HG03432 (cell line): ENCODE results near the gene NELFA.

Experiments used
- ATAC-seq: cut with Tn5 transposase; IDR thresholded peaks from one replicate; pipeline ENCODE4 v1.9.1; 2021; ENCODE audit warnings: mild to moderate bottlenecking, moderate library complexity; ENCODE audit not compliant: unreplicated experiment

NELFA gene

GRCh38 chr4:1940566-1940965 lies 68.2 kb downstream of the NELFA start:
- ATAC-seq: no peak

- ATAC-seq: no peak
These were observed 68.9 kb downstream of the NELFA start for GRCh38 chr4:1939664-1940509.

- no peak for ATAC-seq
These were observed 70.7 kb downstream of the NELFA start for GRCh38 chr4:1938027-1938426.

GRCh38 chr4:1937550-1937949 lies 71.2 kb downstream of the NELFA start:
- no peak for ATAC-seq

DNA sequence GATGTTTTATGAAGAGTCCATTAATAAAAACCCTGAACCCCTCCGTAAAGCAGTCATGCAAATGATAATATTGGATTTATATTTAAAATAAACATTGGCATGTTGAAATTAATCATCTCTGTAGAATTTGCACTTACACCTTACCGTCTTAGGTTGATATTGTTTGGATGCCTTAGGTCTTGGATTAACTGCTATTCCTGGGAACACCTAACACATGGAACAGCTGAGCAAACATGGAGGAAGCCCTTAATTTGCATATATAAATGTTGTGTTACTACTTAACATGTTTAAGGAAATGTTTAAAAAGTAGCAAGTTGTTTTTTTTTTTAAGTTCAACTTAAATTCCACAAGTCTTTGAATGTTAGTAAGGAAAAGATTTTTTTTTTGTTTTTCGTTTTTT lies 75.1 kb downstream of the NELFA start:
- no peak for ATAC-seq

DNA sequence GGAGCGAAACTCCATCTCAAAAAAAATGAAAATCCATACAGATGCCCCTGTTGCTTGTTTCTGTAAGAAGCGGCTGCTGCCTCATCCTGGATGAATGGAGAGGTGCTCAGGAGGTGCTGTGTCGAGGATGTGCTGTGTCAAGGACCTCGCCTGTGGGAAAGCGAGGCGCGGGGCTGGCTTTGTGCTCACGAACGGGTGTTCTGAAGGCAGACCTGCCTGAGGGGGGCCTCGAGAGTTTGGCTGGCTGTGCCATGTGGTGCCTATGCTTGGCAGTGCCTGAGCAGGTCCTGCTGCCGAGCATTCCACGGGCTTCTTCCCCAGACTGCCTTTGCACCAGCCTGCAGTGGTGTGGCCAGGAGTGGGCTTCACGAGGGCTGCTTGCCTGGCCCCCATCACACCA lies 76.0 kb downstream of the NELFA start:
- no peak for ATAC-seq
